Cardiac muscle cell (in vitro differentiated cells and primary cell): ENCODE results near the gene PCNX1. TPM values are rescaled to one million over a fixed set of nuclear protein-coding genes. Genes with fewer than 3 reads are reported as not detected.

ENCODE experiments used
- DNase-seq, 2 donors: peaks; one replicate each; pipeline versions ENCODE4 v3.0.0 to v3.0.0-alpha.2; 2010 to 2017; ENCODE audit warnings: low read depth in 1 of 2, low spot score in 1 of 2
- H3K27ac ChIP-seq: fragments of 200-600 bp; sonication (generic); 2 replicates; pipeline ENCODE4 v1.5.1; 2016
- H3K27me3 ChIP-seq: fragments of 200-600 bp; sonication (generic); 2 replicates; pipeline ENCODE4 v1.6.0; 2016; ENCODE audit warnings: control low read depth
- H3K36me3 ChIP-seq: fragments of 200-600 bp; sonication (generic); 2 replicates; pipeline ENCODE4 v1.5.1; 2016; ENCODE audit warnings: control low read depth
- H3K4me1 ChIP-seq: fragments of 200-600 bp; sonication (generic); 2 replicates; pipeline ENCODE4 v1.8.1; 2017; ENCODE audit warnings: low read depth, mild to moderate bottlenecking, mixed run types
- H3K4me3 ChIP-seq: fragments of 200-600 bp; sonication (generic); 2 replicates; pipeline ENCODE4 v1.5.1; 2016; ENCODE audit warnings: mild to moderate bottlenecking
- H3K9me3 ChIP-seq: fragments of 200-600 bp; sonication (generic); 2 replicates; pipeline ENCODE4 v1.5.1; 2017; ENCODE audit warnings: low read depth, mild to moderate bottlenecking, control low read depth
- CTCF ChIP-seq: IDR thresholded peaks from 2 replicates; pipeline ENCODE4 v1.5.1; 2012; ENCODE audit warnings: low read depth, mild to moderate bottlenecking, low read length
- polyA plus RNA-seq: library from polyadenylated mRNA; unstranded; fragments of >200 nt; fragmentation: Nextera tagmentation; extraction: Ambion mirVana; gene quantifications from 2 replicates; pipeline ENCODE4 v1.2.1, GENCODE V29; 2016
- total RNA-seq: library from RNA; depleted of rRNA; stranded (reverse); fragments of >200 nt; gene quantifications from 2 replicates; pipeline ENCODE4 v1.2.3, GENCODE V29; 2016

PCNX1 gene
- total and polyA plus RNA-seq, 2 experiments from 2014 or later = 20.1 to 45.4 TPM

- no peaks in the 10 kb centered on the region for H3K27me3 ChIP-seq
- no peak overlapping the region for H3K27ac ChIP-seq
- H3K4me1 ChIP-seq = no peaks in the 10 kb centered on the region
- no peaks in the 10 kb centered on the region for H3K9me3 ChIP-seq
- peak in 1 of 2 donors; percentile 27 for DNase-seq
- no peak overlapping the region for H3K4me3 ChIP-seq
- TF ChIP-seq CTCF = peak; percentile 41
- peaks cover 78% of the 10 kb centered on the region for H3K36me3 ChIP-seq
Observed at GRCh38 chr14:71050227-71050823, 143.1 kb downstream of the PCNX1 start.

GRCh38 chr14:71054706-71055105 is 147.4 kb downstream of the PCNX1 start:
- no peaks in the 10 kb centered on the region for H3K27me3 ChIP-seq
- DNase-seq = no peak
- no peak overlapping the region for H3K27ac ChIP-seq
- H3K9me3 ChIP-seq = no peaks in the 10 kb centered on the region
- no peak for TF ChIP-seq CTCF
- H3K36me3 ChIP-seq = peaks cover 75% of the 10 kb centered on the region
- no peaks in the 10 kb centered on the region for H3K4me1 ChIP-seq
- H3K4me3 ChIP-seq = no peak overlapping the region

- peaks cover 84% of the 10 kb centered on the region for H3K36me3 ChIP-seq
Observed at GRCh38 chr14:71056168-71056567, 148.9 kb downstream of the PCNX1 start.

GRCh38 chr14:71060274-71060673 is 153.0 kb downstream of the PCNX1 start:
- H3K27me3 ChIP-seq = no peaks in the 10 kb centered on the region
- peak overlapping the region; percentile 54 for H3K27ac ChIP-seq
- H3K4me1 ChIP-seq = no peaks in the 10 kb centered on the region
- peaks cover 77% of the 10 kb centered on the region for H3K36me3 ChIP-seq
- no peaks in the 10 kb centered on the region for H3K9me3 ChIP-seq
- no peak overlapping the region for H3K4me3 ChIP-seq
- no peak for TF ChIP-seq CTCF
- no peak for DNase-seq

More at GRCh38 chr14:71056168-71056567, 148.9 kb downstream of the PCNX1 start:
- no peak for TF ChIP-seq CTCF
- Histone ChIP-seq H3K4me1 (no peaks in the 10 kb centered on the region), H3K9me3 (no peaks in the 10 kb centered on the region), H3K27ac (no peak overlapping the region), H3K27me3 (no peaks in the 10 kb centered on the region), H3K4me3 (no peak overlapping the region)
- DNase-seq = no peak

- no peaks in the 10 kb centered on the region for H3K4me1 ChIP-seq
- DNase-seq = peak in 1 of 2 donors; percentile 60
- no peaks in the 10 kb centered on the region for H3K9me3 ChIP-seq
- peaks cover 72% of the 10 kb centered on the region for H3K36me3 ChIP-seq
- H3K27ac ChIP-seq = peak overlapping the region; percentile 54
- H3K27me3 ChIP-seq = no peaks in the 10 kb centered on the region
- no peak overlapping the region for H3K4me3 ChIP-seq
- no peak for TF ChIP-seq CTCF
Observed at GRCh38 chr14:71060825-71061455, 153.7 kb downstream of the PCNX1 start.
